Uterus (tissue), 2 donors: ENCODE measurements around the gene WSB1.

ENCODE experiments used
- CTCF ChIP-seq, 4 experiments: fragments of 200-600 bp in 2 of 4; fragments of 450-650 bp in 2 of 4; sonication (generic) in 2 of 4; IDR thresholded peaks; one replicate each; pipeline ENCODE4 v1.5.1; 2016 to 2019; ENCODE audit warnings: antibody characterized with exemption in 4 of 4, mild to moderate bottlenecking in 2 of 4, moderate library complexity in 1 of 4
- POLR2A ChIP-seq, 2 donors: fragments of 450-650 bp; IDR thresholded peaks; one replicate each; pipeline ENCODE4 v1.6.1; 2016; ENCODE audit warnings: antibody characterized with exemption in 2 of 2, mild to moderate bottlenecking in 1 of 2, moderate library complexity in 1 of 2

- TF ChIP-seq CTCF (IDR thresholded peaks at IDR 0.05) (no peak), POLR2A (IDR thresholded peaks at IDR 0.05) (no peak)
These were observed 60.2 kb downstream of the WSB1 start for GRCh38 chr17:27354051-27354490.
